BJ (cell line): ENCODE results near the gene TEX53. TPM values are rescaled to one million over a fixed set of nuclear protein-coding genes. Genes with fewer than 3 reads are reported as not detected.

Experiments
- CTCF ChIA-PET: fragments of 350-600 bp; formaldehyde crosslinking; extraction: SDS; loops from one replicate; lab custom pipeline; 2021; ENCODE audit warnings: antibody characterized with exemption, inconsistent platforms; lab: Yijun Ruan, JAX
- POLR2A ChIA-PET: fragments of 300-600 bp; sonication (Branson Sonifier 250); formaldehyde crosslinking; extraction: SDS; loops from one replicate; lab custom pipeline; 2021; ENCODE audit warnings: antibody characterized with exemption; lab: Charles Lee
- DNase-seq: peaks from one replicate; pipeline ENCODE4 v3.0.0-alpha.2; 2011; ENCODE audit warnings: low read depth
- H3K27me3 ChIP-seq: 2 replicates; pipeline ENCODE4 v1.6.0; 2011; ENCODE audit warnings: low read length; ENCODE audit not compliant: control insufficient read depth, insufficient read depth
- H3K36me3 ChIP-seq: 2 replicates; pipeline ENCODE4 v1.5.1; 2011; ENCODE audit warnings: low read length; ENCODE audit not compliant: control insufficient read depth, insufficient read depth
- H3K4me3 ChIP-seq: 2 replicates; pipeline ENCODE4 v1.5.1; 2011; ENCODE audit warnings: low read depth, mild to moderate bottlenecking, control low read depth, low read length
- CTCF ChIP-seq: IDR thresholded peaks from 2 replicates; pipeline ENCODE4 v1.5.1; 2011; ENCODE audit warnings: low read depth, mild to moderate bottlenecking, control low read depth, inconsistent platforms, low read length, moderate library complexity; ENCODE audit not compliant: insufficient read depth
- polyA plus RNA-seq: library from polyadenylated mRNA; depleted of rRNA; stranded (reverse); fragments of >200 nt; gene quantifications from 2 replicates; pipeline ENCODE4 v1.2.3, GENCODE V29; 2011

Gene TEX53
- polyA plus RNA-seq, 1 experiment: not detected

DNA sequence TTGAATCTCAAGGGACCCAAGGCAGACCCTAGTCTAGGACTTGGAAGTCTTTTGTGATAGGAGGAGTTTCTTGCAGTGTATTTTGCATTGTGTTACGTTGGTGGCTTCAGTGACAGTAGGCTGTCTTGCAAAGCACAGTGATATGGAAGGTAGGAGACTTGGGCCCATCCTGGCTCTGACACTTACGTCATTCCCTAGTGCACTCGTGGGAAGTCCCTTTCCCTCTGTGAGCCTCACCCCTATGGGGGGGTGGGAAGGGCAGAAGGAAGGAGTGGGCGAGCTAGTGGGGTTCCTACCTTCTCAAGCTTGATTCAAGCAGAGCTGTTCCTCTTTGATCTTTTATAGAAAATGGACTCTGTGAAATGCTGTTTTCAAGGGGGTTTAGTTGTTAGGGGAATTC, 9.2 kb upstream of the TEX53 start:
- CTCF ChIA-PET: interaction anchor here (0.6 to 2.4 kb wide), 6 partner anchors 11 to 261 kb away, joined by 3 to 7 read pairs (median 6); no protein-coding TSS in a partner anchor
- no peaks in the 10 kb centered on the region for H3K36me3 ChIP-seq
- no peak for DNase-seq

GRCh38 chr9:114666401-114666800, 8.8 kb upstream of the TEX53 start:
- ChIA-PET POLR2A (no interaction called here), CTCF (interaction anchor here (0.6 to 2.4 kb wide), 9 partner anchors 11 to 347 kb away, joined by 3 to 7 read pairs (median 4); no protein-coding TSS in a partner anchor)
- no peak for DNase-seq
- no peak for TF ChIP-seq CTCF
- Histone ChIP-seq H3K4me3 (no peak overlapping the region), H3K27me3 (peaks cover 5% of the 10 kb centered on the region), H3K36me3 (no peaks in the 10 kb centered on the region)

More for the DNA sequence above, 9.2 kb upstream of the TEX53 start:
- H3K27me3 ChIP-seq: peaks cover 2% of the 10 kb centered on the region
- POLR2A ChIA-PET: no interaction called here
- TF ChIP-seq CTCF: no peak
- H3K4me3 ChIP-seq: no peak overlapping the region

GRCh38 chr9:114664181-114664580, 6.6 kb upstream of the TEX53 start:
- DNase-seq: no peak
- Histone ChIP-seq H3K27me3 (peaks cover 8% of the 10 kb centered on the region), H3K4me3 (no peak overlapping the region), H3K36me3 (no peaks in the 10 kb centered on the region)
- CTCF ChIA-PET: interaction anchor here (1.0 to 4.0 kb wide), 5 partner anchors 11 to 259 kb away, joined by 3 to 28 read pairs (median 5); no protein-coding TSS in a partner anchor
- TF ChIP-seq CTCF: no peak
- POLR2A ChIA-PET: no interaction called here

- H3K4me3 ChIP-seq: no peak overlapping the region
- ChIA-PET CTCF (interaction anchor here (0.6 to 4.0 kb wide), 35 partner anchors 9 to 612 kb away, joined by 3 to 28 read pairs (median 4); partner anchors contain the start of gene TEX48), POLR2A (no interaction called here)
- peak; percentile 89 for TF ChIP-seq CTCF
- peaks cover 8% of the 10 kb centered on the region for H3K27me3 ChIP-seq
- no peak for DNase-seq
- no peaks in the 10 kb centered on the region for H3K36me3 ChIP-seq
These were observed 4.7 kb upstream of the TEX53 start for GRCh38 chr9:114662081-114662989.

DNA sequence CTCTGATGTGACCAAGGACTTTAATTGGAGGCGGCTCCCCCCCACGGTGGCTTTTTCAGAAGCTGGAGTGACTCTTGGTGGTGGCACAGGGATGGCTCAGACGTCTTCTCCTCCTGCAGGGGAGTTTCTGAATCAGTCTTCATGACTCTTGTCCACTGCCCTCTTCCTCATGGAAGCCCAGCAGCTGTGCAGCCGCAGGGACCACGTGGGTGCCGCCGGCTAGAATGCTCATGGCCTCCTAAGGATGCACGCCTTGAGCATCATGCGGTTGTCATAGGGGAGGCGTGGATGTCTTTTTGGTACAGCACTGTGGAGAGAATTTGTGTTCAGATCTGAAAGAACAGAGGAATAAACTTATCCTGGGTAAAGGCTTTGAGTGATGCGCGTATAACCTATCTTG, 1.3 kb downstream of the TEX53 start:
- ChIA-PET CTCF (interaction anchor here (0.6 to 7.3 kb wide), 8 partner anchors 29 to 359 kb away, joined by 3 to 150 read pairs (median 4); no protein-coding TSS in a partner anchor), POLR2A (no interaction called here)
- no peak for DNase-seq
- Histone ChIP-seq H3K4me3 (no peak overlapping the region), H3K27me3 (peaks cover 3% of the 10 kb centered on the region), H3K36me3 (no peaks in the 10 kb centered on the region)
- TF ChIP-seq CTCF: no peak
